ENCODE data around the gene SMPD3. TPM values are rescaled to one million over a fixed set of nuclear protein-coding genes. Genes with fewer than 3 reads are reported as not detected.

The SMPD3 gene
- total and polyA plus RNA-seq, 2 donors (not counting 3 experiments of a cell fraction or from before 2014, with no cell fraction given): not detected

DNA sequence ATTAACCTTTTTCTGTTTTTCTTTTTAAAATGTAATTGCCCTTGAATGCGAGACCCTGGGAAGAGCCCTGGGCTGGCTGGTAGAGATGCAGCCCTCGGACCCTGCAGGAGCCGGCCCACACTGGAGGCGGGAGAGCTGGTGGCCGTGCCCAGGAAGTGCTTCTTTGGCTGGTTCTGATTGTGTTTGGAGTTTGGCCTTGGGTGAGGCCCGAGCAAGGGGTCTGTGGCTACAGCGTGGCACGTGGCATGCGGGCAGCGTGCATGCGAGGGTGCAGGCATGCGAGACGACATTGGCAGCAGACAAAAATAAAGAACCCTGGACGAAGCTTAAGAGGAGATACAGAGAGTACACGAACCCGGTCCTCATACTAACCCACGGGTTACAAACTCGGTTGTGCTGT is 87.8 kb downstream of the SMPD3 start:
- no peaks in the 10 kb centered on the region for H4K20me1 ChIP-seq (replicated peaks; ENCODE audit: control insufficient read depth, extremely low read depth, insufficient read depth, low read length)
- no TSS peak for BruUV-seq (replicated peaks)
- ChIA-PET POLR2A (no interaction called here), CTCF (interaction anchor here (1.4 kb wide), 1 partner anchor 99 kb away, joined by 5 read pairs; no protein-coding TSS in a partner anchor)
- H3K9me1 ChIP-seq (replicated peaks; ENCODE audit: control insufficient read depth, extremely low read depth, insufficient read depth, low read length): no peaks in the 10 kb centered on the region
- H3K4me2 ChIP-seq (ENCODE audit: insufficient read depth, low read length): no peak overlapping the region
- no peak for FAIRE-seq
- no peak overlapping the region for H3K9ac ChIP-seq (replicated peaks; ENCODE audit: extremely low read depth, insufficient read depth, low read length)
- TF ChIP-seq POLR2AphosphoS5 (IDR thresholded peaks at IDR 0.05; ENCODE audit: insufficient read depth, low read depth, low read length): no peak
- no peak for TF ChIP-seq EZH2 (IDR thresholded peaks at IDR 0.05; ENCODE audit: borderline replicate concordance, low read depth, low read length, severe bottlenecking)
- no peak for TF ChIP-seq MYC (IDR thresholded peaks at IDR 0.05; ENCODE audit: low read depth, low read length)
- TF ChIP-seq GATA2 (IDR thresholded peaks at IDR 0.05; ENCODE audit: insufficient read depth, insufficient read length, low read depth, low read length): no peak
- TF ChIP-seq POLR2A (IDR thresholded peaks at IDR 0.05; ENCODE audit: low read depth, low read length): no peak
- no peak for TF ChIP-seq JUN (IDR thresholded peaks at IDR 0.05; ENCODE audit: borderline replicate concordance, insufficient read depth, insufficient read length, low read depth)
- TF ChIP-seq, protein P1, sequence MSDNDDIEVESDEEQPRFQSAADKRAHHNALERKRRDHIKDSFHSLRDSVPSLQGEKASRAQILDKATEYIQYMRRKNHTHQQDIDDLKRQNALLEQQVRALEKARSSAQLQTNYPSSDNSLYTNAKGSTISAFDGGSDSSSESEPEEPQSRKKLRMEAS (IDR thresholded peaks at IDR 0.05; ENCODE audit: insufficient read depth, insufficient read length): no peak
- no peak for TF ChIP-seq FOS (IDR thresholded peaks at IDR 0.05; ENCODE audit: borderline replicate concordance, insufficient read depth, low read length)
- peaks cover 0 to 20% of the 10 kb centered on the region in 2 experiments for H3K36me3 ChIP-seq (ENCODE audit: control insufficient read depth in 2 of 2, extremely low read depth in 1 of 2, insufficient read depth in 2 of 2, low read length in 2 of 2)
- no peaks in the 10 kb centered on the region for H3K27me3 ChIP-seq (ENCODE audit: control insufficient read depth in 2 of 2, insufficient read depth in 2 of 2, low read length in 2 of 2)
- H3K79me2 ChIP-seq (ENCODE audit: control insufficient read depth, insufficient read depth, low read length): no peaks in the 10 kb centered on the region
- dilution Hi-C loops (cut with MboI; ENCODE audit: extremely low pct_ligation_motif_present, low sequenced_read_pairs) (no loop called here), intact Hi-C loops (cut with micrococcal nuclease) (no loop called here)
- H2AFZ ChIP-seq (ENCODE audit: low read depth, low read length): no peak overlapping the region
- DNase-seq (ENCODE audit: low read depth, low spot score): no peak
- no peaks in the 10 kb centered on the region for H3K9me3 ChIP-seq (replicated peaks; ENCODE audit: control insufficient read depth, insufficient read depth, low read length)
- H3K4me1 ChIP-seq (ENCODE audit: control insufficient read depth, extremely low read depth, insufficient read depth, low read length): no peaks in the 10 kb centered on the region
- H3K27ac ChIP-seq (ENCODE audit: insufficient read depth, low read depth, low read length): no peak overlapping the region
- no peak overlapping the region for H3K4me3 ChIP-seq (replicated peaks in 1 of 3; ENCODE audit: insufficient read depth in 1 of 3, low read depth in 1 of 3, low read length in 3 of 3)

Measured in endothelial cell of umbilical vein (primary cell).